ENCODE results near the gene LOC128125822.

LOC128125822 gene

GRCh38 chr6:63571361-63572043 is 778 bp upstream of the LOC128125822 start:
- peak; percentile 49 to 58 for DNase-seq
- peak overlapping the region; percentile 79 to 100 (median 100) for H3K27ac ChIP-seq
- 34 to 41% methylated on average over 20 of the region's 20 CpGs for WGBS, 2 donors
- H3K4me1 ChIP-seq = peaks cover 12 to 17% of the 10 kb centered on the region in 2 donors
- H3K36me3 ChIP-seq = peaks cover 0 to 2% of the 10 kb centered on the region in 2 donors
- intact Hi-C loops (cut with DNase I) = no loop called here
- H3K27me3 ChIP-seq = no peaks in the 10 kb centered on the region
- TF ChIP-seq POLR2A (IDR thresholded peaks at IDR 0.05) = no peak
- no peak for TF ChIP-seq CTCF (IDR thresholded peaks at IDR 0.05)
- H3K9me3 ChIP-seq = no peaks in the 10 kb centered on the region
- peak overlapping the region in 2 of 3 donors; percentile 6 to 82 for H3K4me3 ChIP-seq (replicated peaks in 1 of 3)

- H3K36me3 ChIP-seq = peaks cover 8 to 13% of the 10 kb centered on the region in 2 donors
- H3K4me1 ChIP-seq = peaks cover 8 to 11% of the 10 kb centered on the region in 2 donors
- 0 to 2% methylated on average over 11 to 25 of the region's 42 CpGs for WGBS, 2 donors
- H3K27me3 ChIP-seq = no peaks in the 10 kb centered on the region
- no peak for TF ChIP-seq CTCF (IDR thresholded peaks at IDR 0.05)
- TF ChIP-seq POLR2A (IDR thresholded peaks at IDR 0.05) = no peak
- peak overlapping the region; percentile 82 to 95 (median 83) for H3K4me3 ChIP-seq (replicated peaks in 1 of 3)
- peak overlapping the region; percentile 99 to 100 (median 100) for H3K27ac ChIP-seq
- intact Hi-C loops (cut with DNase I) = no loop called here
- no peak for DNase-seq
- no peaks in the 10 kb centered on the region for H3K9me3 ChIP-seq
Measured at GRCh38 chr6:63572747-63573075, 431 bp downstream of the LOC128125822 start.

GRCh38 chr6:63573076-63573898 is 1.0 kb downstream of the LOC128125822 start:
- peaks cover 4 to 5% of the 10 kb centered on the region in 2 donors for H3K4me1 ChIP-seq
- no peaks in the 10 kb centered on the region for H3K9me3 ChIP-seq
- H3K27me3 ChIP-seq = no peaks in the 10 kb centered on the region
- peaks cover 8 to 14% of the 10 kb centered on the region in 2 donors for H3K36me3 ChIP-seq
- H3K27ac ChIP-seq = peak overlapping the region; percentile 99 to 100 (median 100)
- intact Hi-C loops (cut with DNase I) = no loop called here
- TF ChIP-seq CTCF (IDR thresholded peaks at IDR 0.05) = peak in 2 of 6 experiments; percentile 31 to 38
- TF ChIP-seq POLR2A (IDR thresholded peaks at IDR 0.05) = peak; percentile 84 to 99
- DNase-seq = peak; percentile 95 to 96
- H3K4me3 ChIP-seq (replicated peaks in 1 of 3) = peak overlapping the region; percentile 82 to 95 (median 83)
- 0% methylated on average over 26 to 35 of the region's 86 CpGs for WGBS, 2 donors

- H3K4me3 ChIP-seq (replicated peaks in 1 of 3) = peak overlapping the region; percentile 82 to 95 (median 83)
- TF ChIP-seq POLR2A (IDR thresholded peaks at IDR 0.05) (no peak), CTCF (IDR thresholded peaks at IDR 0.05) (peak in 5 of 6 experiments; percentile 23 to 49 (median 46))
- peak overlapping the region; percentile 99 to 100 (median 100) for H3K27ac ChIP-seq
- intact Hi-C loops (cut with DNase I) = no loop called here
- H3K36me3 ChIP-seq = peaks cover 13 to 20% of the 10 kb centered on the region in 2 donors
- peaks cover 0 to 4% of the 10 kb centered on the region in 2 donors for H3K4me1 ChIP-seq
- no peaks in the 10 kb centered on the region for H3K27me3 ChIP-seq
- WGBS, 2 donors = 14 to 16% methylated on average over 10 of the region's 10 CpGs
- no peaks in the 10 kb centered on the region for H3K9me3 ChIP-seq
- peak; percentile 10 to 38 for DNase-seq
Measured at GRCh38 chr6:63573899-63574553, 1.7 kb downstream of the LOC128125822 start.

All from thyroid gland (tissue), 4 donors.